Astrocyte (in vitro differentiated cells and primary cell): ENCODE results near the gene PCNX4.

Source experiments
- CTCF ChIP-seq: IDR thresholded peaks from 2 replicates; pipeline ENCODE4 v1.5.1; 2011; ENCODE audit warnings: low read depth, mild to moderate bottlenecking, inconsistent platforms, low read length, moderate library complexity; ENCODE audit not compliant: insufficient read depth
- EZH2 ChIP-seq: IDR thresholded peaks from 2 replicates; pipeline ENCODE4 v1.6.1; 2012; ENCODE audit warnings: mild to moderate bottlenecking, low read length, inconsistent platforms; ENCODE audit not compliant: insufficient read depth

GRCh38 chr14:60195179-60195810, 103.6 kb downstream of the PCNX4 start:
- TF ChIP-seq CTCF (no peak), EZH2 (no peak)
